ENCODE data around the gene APOA5. TPM values are rescaled to one million over a fixed set of nuclear protein-coding genes. Genes with fewer than 3 reads are reported as not detected.

The APOA5 gene
- total and polyA plus RNA-seq, 2 of the 8 experiments (the other 6 are each of a cell fraction or from before 2014, with no cell fraction given): 0.08 to 0.15 TPM

DNA sequence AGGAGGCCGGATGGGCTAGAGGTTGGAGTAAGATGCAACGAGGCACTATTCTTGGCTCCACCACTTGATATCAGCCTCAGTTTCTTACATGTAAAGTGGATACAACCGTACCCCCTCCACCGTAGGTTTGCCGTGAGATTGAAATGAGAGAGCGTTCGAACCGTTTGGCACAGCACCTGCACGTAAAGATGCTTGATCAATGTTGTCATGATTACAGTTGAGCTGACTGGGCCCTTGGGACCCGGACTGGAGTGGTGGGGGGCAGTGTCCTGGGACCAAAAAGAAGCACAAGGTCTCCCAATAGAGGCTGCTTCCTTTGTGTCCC lies 41.8 kb upstream of the APOA5 start:
- Histone ChIP-seq H3K9ac (replicated peaks in 1 of 4; ENCODE audit: extremely low read depth in 1 of 4, low read depth in 3 of 4, low read length in 3 of 4) (no peak overlapping the region), H2BK5ac (ENCODE audit: low read depth, low read length) (no peak overlapping the region), H4K91ac (replicated peaks; ENCODE audit: insufficient read length, low read length) (no peak overlapping the region), H3K27ac (ENCODE audit: low read depth, low read length) (no peak overlapping the region), H2BK12ac (ENCODE audit: low read depth, low read length) (no peak overlapping the region), H3K18ac (ENCODE audit: extremely low read depth, low read length) (no peak overlapping the region), H2BK20ac (ENCODE audit: low read length) (no peak overlapping the region), H3K23me2 (ENCODE audit: low read depth, low read length) (peaks cover 3% of the 10 kb centered on the region; the same call in 1 of the 2 replicates), H3K4me1 (replicated peaks in 1 of 4; ENCODE audit: control insufficient read depth in 3 of 4, insufficient read depth in 4 of 4, low read length in 3 of 4) (peaks cover 0 to 24% (median 4%) of the 10 kb centered on the region in 4 experiments; a peak in 5 of 7 replicates), H3K79me2 (ENCODE audit: control insufficient read depth in 1 of 2, insufficient read depth in 2 of 2, low read length in 2 of 2) (no peaks in the 10 kb centered on the region), H3K56ac (replicated peaks; ENCODE audit: insufficient read length, low read depth, low read length) (no peak overlapping the region), H2AFZ (ENCODE audit: low read length) (no peak overlapping the region), H3K9me3 (ENCODE audit: insufficient read depth in 2 of 2, low read depth in 1 of 2, low read length in 1 of 2) (no peaks in the 10 kb centered on the region; a peak in 1 of 4 replicates), H3K14ac (ENCODE audit: insufficient read length) (no peak overlapping the region), H3K36me3 (ENCODE audit: control insufficient read depth in 2 of 4, insufficient read depth in 4 of 4, low read length in 3 of 4) (no peaks in the 10 kb centered on the region), H2BK120ac (replicated peaks; ENCODE audit: low read depth, low read length) (no peak overlapping the region), H3K23ac (ENCODE audit: insufficient read length) (no peak overlapping the region), H3K4ac (replicated peaks; ENCODE audit: insufficient read length, low read depth, low read length) (no peak overlapping the region), H3K27me3 (replicated peaks in 1 of 4; ENCODE audit: control insufficient read depth in 3 of 4, extremely low read depth in 1 of 4, insufficient read depth in 3 of 4, low read length in 3 of 4) (peaks cover 0 to 7% (median 5%) of the 10 kb centered on the region in 4 experiments; a peak in 3 of 7 replicates), H3K4me2 (ENCODE audit: insufficient read depth in 1 of 2, low read depth in 2 of 2, low read length in 2 of 2) (no peak overlapping the region), H2AK5ac (ENCODE audit: low read depth, low read length) (0 out of 2 replicates have a peak overlapping the region, but pooled peaks have one; percentile 24), H2BK15ac (ENCODE audit: low read length) (no peak overlapping the region), H4K20me1 (replicated peaks in 1 of 2; ENCODE audit: control insufficient read depth in 1 of 2, insufficient read depth in 2 of 2, low read length in 2 of 2) (no peaks in the 10 kb centered on the region), H4K5ac (ENCODE audit: insufficient read length, low read depth, low read length) (no peak overlapping the region), H3K79me1 (ENCODE audit: low read depth, low read length) (no peaks in the 10 kb centered on the region), H3K4me3 (ENCODE audit: extremely low read depth in 1 of 4, insufficient read depth in 2 of 4, low read depth in 3 of 4, low read length in 4 of 4) (no peak overlapping the region), H4K8ac (ENCODE audit: extremely low read depth, insufficient read depth, low read length) (peak overlapping the region; percentile 7; the same call in 1 of the 2 replicates)
- no peak for TF ChIP-seq KDM1A (IDR thresholded peaks at IDR 0.05; ENCODE audit: borderline replicate concordance, low read length)
- TF ChIP-seq SUZ12 (IDR thresholded peaks at IDR 0.05; ENCODE audit: low read length): no peak
- TF ChIP-seq CBX5 (IDR thresholded peaks at IDR 0.05; ENCODE audit: low read depth, low read length): no peak
- TF ChIP-seq EGR1 (IDR thresholded peaks at IDR 0.05; ENCODE audit: borderline replicate concordance, low read depth, low read length): no peak
- TF ChIP-seq NRF1 (IDR thresholded peaks at IDR 0.05; ENCODE audit: low read depth, low read length): no peak
- TF ChIP-seq SP4 (IDR thresholded peaks at IDR 0.05; ENCODE audit: low read length): no peak
- no peak for TF ChIP-seq CHD2 (IDR thresholded peaks at IDR 0.05; ENCODE audit: low read length)
- ChIA-PET POLR2A (ENCODE audit: partially characterized antibody) (interaction anchor here (1.0 to 2.9 kb wide), 2 partner anchors 40 to 311 kb away, joined by 3 to 16 read pairs; partner anchors contain the start of gene PAFAH1B2), CTCF (ENCODE audit: partially characterized antibody) (interaction anchor here (0.6 to 12.2 kb wide), 7 partner anchors 8 to 307 kb away, joined by 3 to 237 read pairs (median 6); partner anchors contain the start of genes APOA4, APOA5 and ZPR1)
- WGBS, 2 experiments (ENCODE audit: extremely low coverage in 1 of 2, insufficient coverage in 1 of 2, insufficient read length in 1 of 2, insufficient replicate concordance in 2 of 2, low coverage in 1 of 2, low lambda C conversion rate in 2 of 2, missing lambda C conversion rate in 1 of 2): 82% methylated on average over 10 of the region's 10 CpGs; no CpG with 5 or more reads in 1 of the 2 experiments
- DNase-seq (ENCODE audit: low read depth in 1 of 2, low spot score in 2 of 2) (no peak), FAIRE-seq (no peak)

Data from H1 (cell line).